Left lung (tissue), 10 donors: ENCODE results near the gene COL4A2. TPM values are rescaled to one million over a fixed set of nuclear protein-coding genes. Genes with fewer than 3 reads are reported as not detected.

Experiments
- ATAC-seq: fragments of 200-7000 bp; cut with Tn5 transposase; one replicate; pipeline ENCODE4 v1.9.1; 2020; ENCODE audit warnings: moderate library complexity
- DNase-seq, 4 donors: peaks; one replicate each; pipeline ENCODE4 v3.0.0-alpha.2; 2013 to 2020
- H3K27ac ChIP-seq, 2 donors: fragments of 200-600 bp; sonication (generic) in 1 of 2; one replicate each; pipeline versions ENCODE4 v1.5.0 to v1.8.0; 2020 to 2021
- H3K27me3 ChIP-seq, 2 donors: fragments of 200-600 bp; sonication (generic) in 1 of 2; one replicate each; pipeline versions ENCODE4 v1.5.0 to v1.8.0; 2020 to 2021
- H3K36me3 ChIP-seq, 2 donors: fragments of 200-600 bp; sonication (generic) in 1 of 2; one replicate each; pipeline versions ENCODE4 v1.5.0 to v1.8.0; 2020 to 2021
- H3K4me1 ChIP-seq, 2 donors: fragments of 200-600 bp; one replicate each; pipeline ENCODE4 v1.8.0; 2021
- H3K4me3 ChIP-seq, 2 donors: fragments of 200-600 bp; sonication (generic) in 1 of 2; one replicate each; pipeline versions ENCODE4 v1.5.0 to v1.8.0; 2020 to 2021; ENCODE audit warnings: mild to moderate bottlenecking in 1 of 2
- H3K9me3 ChIP-seq, 2 donors: fragments of 200-600 bp; sonication (generic) in 1 of 2; one replicate each; pipeline versions ENCODE4 v1.5.0 to v1.8.0; 2020 to 2021
- CTCF ChIP-seq, 2 donors: fragments of 200-600 bp; sonication (generic) in 1 of 2; IDR thresholded peaks; one replicate each; pipeline versions ENCODE4 v1.5.0 to v1.8.0; 2021; ENCODE audit warnings: antibody characterized with exemption in 2 of 2
- intact Hi-C, 2 donors: fragments of 100-400 bp; cut with DNase I; formaldehyde crosslinking; loops; one replicate each; pipeline versions ENCODE4 v1.11.2 to v1.14.2; 2022
- polyA plus RNA-seq, 6 donors: library from polyadenylated mRNA; unstranded; fragments of 120-200 nt; gene quantifications; one replicate each; pipeline ENCODE4 v1.2.1, GENCODE V29; 2013; ENCODE audit not compliant: insufficient read length in 6 of 6
- total RNA-seq, 2 donors: library from RNA; stranded (reverse); fragmentation: NEBNext Ultra II Directional; extraction: Animal tissue kit (Norgen Biotek cat#: 25700); gene quantifications; one replicate each; pipeline ENCODE4 v1.2.1, GENCODE V29; 2021
- donor health status: DM: no; HTN: yes; CAD: no.
- donor health status: DM: no; HTN: no; CAD: no.

The COL4A2 gene
- total and polyA plus RNA-seq, 8 donors, result 307 to 638 (median 395) TPM

GRCh38 chr13:110416131-110417025 is 109.3 kb downstream of the COL4A2 start:
- Histone ChIP-seq H3K4me1 (peaks cover 6 to 48% of the 10 kb centered on the region in 2 donors), H3K27me3 (peaks cover 0 to 26% of the 10 kb centered on the region in 2 donors), H3K4me3 (no peak overlapping the region), H3K36me3 (no peaks in the 10 kb centered on the region), H3K27ac (peak overlapping the region; percentile 21 to 67), H3K9me3 (no peaks in the 10 kb centered on the region)
- no peak for DNase-seq
- TF ChIP-seq CTCF (IDR thresholded peaks at IDR 0.05), result no peak
- intact Hi-C loops, result loop anchor here (10.0 kb wide), 1 partner anchor 182 kb away; no protein-coding TSS in a partner anchor
- peak; percentile 11 for ATAC-seq

- TF ChIP-seq CTCF (IDR thresholded peaks at IDR 0.05), result no peak
- DNase-seq, result no peak
- H3K4me3 ChIP-seq, result no peak overlapping the region
- intact Hi-C loops, result loop anchor here (10.0 kb wide), 1 partner anchor 184 kb away; no protein-coding TSS in a partner anchor
- H3K27me3 ChIP-seq, result peaks cover 0 to 45% of the 10 kb centered on the region in 2 donors
- no peaks in the 10 kb centered on the region for H3K9me3 ChIP-seq
- H3K4me1 ChIP-seq, result peaks cover 8 to 32% of the 10 kb centered on the region in 2 donors
- H3K36me3 ChIP-seq, result no peaks in the 10 kb centered on the region
- peak overlapping the region; percentile 14 to 50 for H3K27ac ChIP-seq
- no peak for ATAC-seq
Measured at GRCh38 chr13:110418944-110419343, 111.9 kb downstream of the COL4A2 start.

GRCh38 chr13:110419381-110419791 is 112.3 kb downstream of the COL4A2 start:
- Histone ChIP-seq H3K4me3 (no peak overlapping the region), H3K36me3 (no peaks in the 10 kb centered on the region), H3K27me3 (peaks cover 0 to 47% of the 10 kb centered on the region in 2 donors), H3K9me3 (no peaks in the 10 kb centered on the region), H3K4me1 (peaks cover 8 to 34% of the 10 kb centered on the region in 2 donors), H3K27ac (peak overlapping the region; percentile 14 to 50)
- TF ChIP-seq CTCF (IDR thresholded peaks at IDR 0.05), result no peak
- ATAC-seq, result no peak
- no peak for DNase-seq
- intact Hi-C loops, result loop anchor here (10.0 kb wide), 1 partner anchor 185 kb away; no protein-coding TSS in a partner anchor

- Histone ChIP-seq H3K27me3 (peaks cover 0 to 47% of the 10 kb centered on the region in 2 donors), H3K4me3 (no peak overlapping the region), H3K9me3 (no peaks in the 10 kb centered on the region), H3K27ac (peak overlapping the region in 1 of 2 donors; percentile 50), H3K36me3 (no peaks in the 10 kb centered on the region), H3K4me1 (peaks cover 8 to 34% of the 10 kb centered on the region in 2 donors)
- DNase-seq (no peak), ATAC-seq (no peak)
- intact Hi-C loops, result loop anchor here (10.0 kb wide), 1 partner anchor 185 kb away; no protein-coding TSS in a partner anchor
- no peak for TF ChIP-seq CTCF (IDR thresholded peaks at IDR 0.05)
Measured at GRCh38 chr13:110419946-110420345, 112.9 kb downstream of the COL4A2 start.

- Histone ChIP-seq H3K4me3 (no peak overlapping the region), H3K27ac (peak overlapping the region; percentile 6 to 50), H3K27me3 (peaks cover 0 to 53% of the 10 kb centered on the region in 2 donors), H3K36me3 (no peaks in the 10 kb centered on the region), H3K4me1 (peaks cover 8 to 34% of the 10 kb centered on the region in 2 donors), H3K9me3 (no peaks in the 10 kb centered on the region)
- no peak for TF ChIP-seq CTCF (IDR thresholded peaks at IDR 0.05)
- intact Hi-C loops, result no loop called here
- ATAC-seq, result no peak
- DNase-seq, result no peak
Measured at GRCh38 chr13:110420626-110421025, 113.5 kb downstream of the COL4A2 start.
